Middle frontal gyrus (tissue), 1 donor: ENCODE results near the gene RPS6KB2.
"Not testable (repeated sequence)": the region's sequence is repeated elsewhere in the genome, so short reads cannot be mapped to it uniquely, and the experiment has no call there.

Source experiments
- DNase-seq: peaks from one replicate; pipeline ENCODE4 v3.0.0-alpha.2; 2015; ENCODE audit warnings: low spot score; ENCODE audit errors: extremely low spot score

The RPS6KB2 gene

GRCh38 chr11:67410369-67410831, 17.9 kb upstream of the RPS6KB2 start:
- DNase-seq: peak; percentile 71

DNA sequence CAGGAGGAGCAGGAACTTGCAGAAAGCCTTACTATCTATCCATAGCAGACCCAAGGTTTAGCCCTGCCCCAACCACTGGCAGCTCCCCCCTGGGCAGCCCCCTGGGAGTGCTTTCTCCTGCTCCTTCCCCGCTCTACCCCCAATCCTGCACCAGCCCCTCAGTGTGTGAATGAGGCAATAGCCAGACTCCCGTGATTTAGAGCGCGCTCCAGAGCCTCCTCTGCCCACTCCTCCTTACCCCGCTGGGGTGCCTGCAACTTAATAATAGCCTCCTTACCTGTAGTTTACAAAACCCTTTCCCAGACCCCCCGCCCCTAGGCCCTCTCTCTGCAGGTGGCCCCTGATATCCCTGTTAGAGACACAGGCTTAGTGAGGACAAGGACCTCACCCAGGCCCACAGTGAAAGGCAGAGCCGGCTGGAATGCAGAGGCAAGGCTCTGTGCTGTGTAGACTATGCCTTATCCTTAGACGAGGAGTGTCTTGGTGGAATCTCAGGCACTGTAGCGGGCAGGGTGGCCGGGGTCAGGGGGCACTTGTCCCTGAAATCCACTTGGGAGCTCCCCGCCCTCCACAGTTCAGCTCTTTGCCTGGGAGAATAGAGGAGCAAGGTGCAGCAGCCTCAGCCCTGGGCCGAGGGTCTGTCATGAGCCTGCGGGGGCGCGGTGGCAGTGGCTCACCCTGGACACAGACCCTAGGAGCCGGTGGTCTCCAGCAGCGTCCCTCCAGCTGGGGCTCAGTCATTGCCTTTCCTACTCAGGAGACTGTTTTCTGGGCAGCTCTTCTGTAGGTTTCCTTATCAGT, 17.1 kb upstream of the RPS6KB2 start:
- DNase-seq: no peak

DNA sequence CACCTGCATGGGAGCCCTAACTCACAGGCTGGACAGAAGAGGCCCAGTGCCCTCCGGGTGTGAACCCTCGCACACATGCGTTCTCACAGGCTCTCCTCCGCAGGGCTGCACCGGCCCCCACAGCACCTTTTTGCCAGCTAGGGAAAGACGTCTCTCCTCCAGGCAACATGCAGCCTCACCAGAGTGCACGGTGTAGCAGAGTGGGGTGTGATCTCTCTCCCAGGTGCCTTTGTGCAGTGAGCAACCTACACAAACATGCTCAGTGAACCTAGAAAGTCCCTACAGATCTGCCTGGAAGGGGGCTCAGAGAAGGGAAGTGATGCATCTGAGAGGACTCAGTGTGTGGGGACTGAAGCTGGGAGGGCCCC, 16.5 kb upstream of the RPS6KB2 start:
- no peak for DNase-seq

- DNase-seq: no peak
Observed at GRCh38 chr11:67412495-67413179, 15.7 kb upstream of the RPS6KB2 start.

DNA sequence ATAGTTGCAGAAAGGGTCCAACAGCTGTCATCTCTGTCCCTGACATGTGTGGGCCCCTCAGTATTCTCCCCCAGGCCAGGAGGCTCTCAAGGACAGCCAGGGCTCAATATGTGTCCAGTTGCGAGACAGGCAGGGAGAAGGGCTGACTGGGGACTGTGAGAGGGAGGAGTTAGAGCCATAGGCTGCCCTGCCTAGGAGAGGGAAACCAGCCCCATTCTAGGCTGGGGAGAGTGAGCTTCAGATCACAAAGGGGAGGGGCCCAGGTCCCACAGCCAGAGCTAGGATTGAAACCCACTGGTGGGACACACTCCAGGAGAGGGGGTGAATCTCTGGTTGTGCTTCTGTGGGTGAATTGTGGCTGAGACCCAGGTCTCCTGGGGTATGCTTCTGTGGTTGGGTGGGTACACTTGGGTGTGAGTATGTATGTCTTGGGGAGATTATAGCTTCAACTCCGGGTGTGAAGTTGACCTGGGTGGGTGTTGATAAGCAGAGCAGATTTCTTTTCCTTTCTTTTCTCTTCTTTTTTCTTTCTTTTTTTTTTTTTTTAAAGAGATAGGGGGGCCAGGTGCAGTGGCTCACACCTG, 14.9 kb upstream of the RPS6KB2 start:
- no peak for DNase-seq

- DNase-seq: no peak
Observed at GRCh38 chr11:67415501-67416304, 12.6 kb upstream of the RPS6KB2 start, which contains the start of gene CARNS1. Gene CARNS1, plus strand, starts transcription at chr11:67415678. Its CDS starts 522 bp downstream, at chr11:67416200.

DNA sequence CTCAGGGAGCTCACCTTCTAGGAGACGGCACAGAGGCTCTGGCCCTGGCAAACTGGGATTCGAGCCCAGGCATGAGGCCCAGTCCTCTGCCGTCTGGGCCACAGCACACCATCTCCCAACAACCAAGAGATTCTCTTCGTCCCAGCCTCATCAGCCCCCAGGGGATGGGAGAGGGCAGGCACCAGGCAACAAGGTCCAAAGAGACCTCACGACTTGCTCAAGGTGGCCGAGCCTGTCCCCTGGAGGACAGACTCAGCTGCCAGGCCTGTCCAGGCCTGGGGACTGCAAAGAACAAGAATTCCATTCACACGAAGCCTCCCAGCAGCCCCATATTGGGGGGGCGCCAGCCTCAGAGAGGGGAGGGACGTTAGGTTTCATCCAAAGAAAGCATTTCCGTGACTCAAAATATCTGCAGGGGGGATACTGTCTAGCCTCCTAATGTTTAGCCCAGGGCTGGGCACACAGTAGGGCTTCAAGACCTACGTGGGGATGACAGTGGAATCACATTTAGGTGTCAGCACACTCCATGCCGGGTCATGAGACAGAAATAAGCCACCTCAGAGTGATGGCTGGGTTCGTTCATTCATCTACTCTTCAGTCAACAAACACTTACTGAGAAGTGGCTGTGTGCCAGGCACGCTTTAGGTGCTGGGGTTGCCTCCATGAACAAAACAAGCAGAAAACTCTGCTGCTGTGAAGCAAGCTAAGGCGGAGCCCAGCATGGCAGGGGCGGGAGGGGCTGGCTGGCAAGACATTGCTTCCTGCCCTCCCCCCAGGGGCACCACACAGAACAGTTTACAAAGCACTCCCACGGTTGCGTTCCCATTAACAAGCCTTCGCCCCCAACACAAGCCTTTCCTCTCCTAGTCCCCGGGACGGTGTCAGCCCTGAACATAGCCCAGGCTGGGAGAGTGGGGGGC, 11.6 kb upstream of the RPS6KB2 start:
- DNase-seq: no peak

GRCh38 chr11:67417425-67417824, 10.9 kb upstream of the RPS6KB2 start:
- no peak for DNase-seq

DNA sequence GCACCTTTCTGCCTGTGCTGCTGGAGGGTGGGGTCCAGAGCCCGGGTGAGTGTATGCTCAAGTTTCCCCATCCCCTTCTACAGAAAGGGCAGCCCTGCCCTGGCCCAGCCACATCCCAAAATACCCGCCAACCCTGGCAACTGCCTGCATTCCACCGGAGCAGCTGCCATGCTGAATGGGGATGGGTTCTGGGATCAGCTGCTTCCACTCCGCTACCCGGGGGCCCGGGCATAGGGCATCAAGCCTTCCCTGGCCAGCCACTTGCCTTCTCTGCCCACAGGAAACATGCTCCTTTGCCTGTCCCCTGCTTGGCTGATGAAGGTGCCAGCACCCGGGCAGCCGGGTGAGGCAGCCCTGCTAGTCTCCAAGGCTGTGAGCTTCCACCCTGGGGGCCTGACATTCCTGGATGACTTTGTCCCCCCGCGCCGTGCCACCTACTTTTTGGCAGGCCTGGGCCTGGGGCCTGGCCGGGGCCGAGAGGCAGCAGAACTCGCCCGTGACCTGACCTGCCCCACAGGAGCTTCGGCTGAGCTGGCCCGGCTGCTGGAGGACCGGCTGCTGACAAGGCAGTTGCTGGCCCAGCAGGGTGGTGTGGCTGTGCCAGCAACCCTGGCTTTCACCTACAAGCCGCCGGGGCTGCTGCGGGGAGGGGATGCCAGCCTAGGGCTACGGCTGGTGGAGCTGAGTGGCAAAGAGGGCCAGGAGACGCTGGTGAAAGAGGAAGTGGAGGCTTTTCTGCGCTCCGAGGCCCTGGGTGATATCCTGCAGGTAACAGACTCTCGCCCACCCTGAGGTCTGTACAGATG, 9.6 kb upstream of the RPS6KB2 start:
- DNase-seq: no peak

DNA sequence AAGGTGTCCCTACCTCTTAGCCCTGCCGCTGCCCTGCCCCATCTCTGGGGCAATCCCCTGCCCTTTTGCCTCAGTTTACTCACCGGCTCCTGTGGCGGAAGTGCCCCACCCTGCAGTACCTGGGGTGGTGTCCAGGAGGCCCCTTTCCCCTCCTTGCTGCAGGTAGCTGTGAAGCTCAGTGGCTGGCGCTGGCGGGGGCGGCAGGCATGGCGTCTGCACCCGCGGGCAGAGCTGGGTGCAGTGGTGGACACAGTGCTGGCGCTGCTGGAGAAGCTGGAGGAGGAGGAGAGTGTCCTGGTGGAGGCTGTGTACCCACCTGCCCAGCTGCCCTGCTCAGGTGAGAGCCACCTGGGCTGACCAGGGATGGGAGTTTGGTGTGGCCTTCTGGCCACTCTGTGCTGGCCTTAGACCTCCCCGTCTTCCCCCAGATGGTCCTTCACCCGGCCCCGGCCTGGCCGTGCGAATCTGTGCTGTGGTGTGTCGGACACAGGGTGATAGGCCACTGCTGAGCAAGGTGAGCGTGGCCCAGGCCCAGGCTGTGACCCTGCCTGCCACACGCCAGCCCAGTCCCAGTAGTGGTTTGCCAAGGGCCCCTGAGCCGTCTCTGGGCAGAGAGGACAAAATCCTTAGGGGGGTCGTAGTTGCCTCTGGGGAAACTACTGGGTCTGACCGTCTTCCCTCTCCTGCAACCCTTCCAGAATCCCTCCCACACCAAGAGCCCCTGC, 8.8 kb upstream of the RPS6KB2 start:
- DNase-seq: no peak

DNA sequence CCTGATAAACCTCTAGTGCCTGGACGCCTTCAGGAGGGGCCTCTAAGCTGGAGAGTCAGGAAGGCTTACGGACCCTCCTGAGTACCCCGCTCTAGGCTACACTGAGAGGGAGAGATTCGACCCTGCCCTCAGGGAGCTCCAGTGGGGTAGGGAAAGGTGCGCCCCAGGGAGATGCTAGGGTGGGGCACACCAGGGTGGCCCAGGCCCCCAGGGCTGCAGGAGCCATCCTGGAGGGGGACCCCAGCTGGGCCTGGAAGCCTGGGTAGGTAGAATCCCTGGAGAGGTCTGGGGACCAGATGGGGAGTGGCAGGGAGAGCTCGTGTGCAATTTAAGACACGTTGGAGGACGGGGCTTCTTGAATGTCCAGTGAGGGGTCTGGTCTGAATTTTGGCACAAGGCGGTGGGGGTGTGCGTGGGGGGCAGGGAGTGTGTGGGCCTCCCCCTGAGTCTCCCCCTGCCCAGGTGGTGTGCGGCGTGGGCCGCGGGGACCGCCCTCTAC, 8.1 kb upstream of the RPS6KB2 start:
- no peak for DNase-seq

- peak; percentile 69 for DNase-seq
Observed at GRCh38 chr11:67420646-67421429, 7.5 kb upstream of the RPS6KB2 start.

DNA sequence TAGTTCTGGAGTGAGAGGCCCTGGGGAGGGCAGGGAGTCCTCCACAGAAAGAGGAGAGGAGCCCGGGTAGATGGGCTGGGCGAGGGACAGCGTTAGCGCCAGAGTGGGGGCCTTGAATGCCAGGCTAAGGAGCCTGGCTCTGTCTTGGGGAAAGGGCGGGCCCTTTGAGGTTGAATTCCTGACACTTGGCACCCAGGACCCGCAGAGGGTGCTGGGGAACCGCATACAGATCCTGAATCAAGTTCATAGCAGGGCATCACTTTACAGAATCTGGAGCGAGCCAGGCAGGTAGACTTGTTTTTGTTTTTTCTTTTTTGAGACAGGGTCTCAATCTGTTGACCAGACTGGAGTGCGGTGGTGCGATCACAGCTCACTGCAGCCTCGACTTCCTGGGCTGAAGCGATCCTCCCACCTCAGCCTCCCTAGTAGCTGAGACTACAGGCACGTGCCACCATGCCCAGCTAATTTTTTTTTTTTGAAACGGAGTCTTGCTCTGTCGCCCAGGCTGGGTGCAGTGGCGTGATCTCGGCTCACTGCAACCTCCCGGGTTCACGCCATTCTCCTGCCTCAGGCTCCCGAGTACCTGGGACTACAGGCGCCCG, 6.8 kb upstream of the RPS6KB2 start:
- no peak for DNase-seq

GRCh38 chr11:67422891-67423290, 5.4 kb upstream of the RPS6KB2 start:
- no peak for DNase-seq

GRCh38 chr11:67423466-67423865, 4.8 kb upstream of the RPS6KB2 start:
- no peak for DNase-seq

GRCh38 chr11:67423891-67424613, 4.2 kb upstream of the RPS6KB2 start:
- DNase-seq: no peak

- not testable (repeated sequence) for DNase-seq
Observed at GRCh38 chr11:67427364-67427859, 882 bp upstream of the RPS6KB2 start.
